ENCODE measurements around the gene MDP1.

MDP1 gene

GRCh38 chr14:24241829-24242443 lies 26.1 kb upstream of the MDP1 start:
- ATAC-seq: peak; percentile 93
- TF ChIP-seq, protein P1, sequence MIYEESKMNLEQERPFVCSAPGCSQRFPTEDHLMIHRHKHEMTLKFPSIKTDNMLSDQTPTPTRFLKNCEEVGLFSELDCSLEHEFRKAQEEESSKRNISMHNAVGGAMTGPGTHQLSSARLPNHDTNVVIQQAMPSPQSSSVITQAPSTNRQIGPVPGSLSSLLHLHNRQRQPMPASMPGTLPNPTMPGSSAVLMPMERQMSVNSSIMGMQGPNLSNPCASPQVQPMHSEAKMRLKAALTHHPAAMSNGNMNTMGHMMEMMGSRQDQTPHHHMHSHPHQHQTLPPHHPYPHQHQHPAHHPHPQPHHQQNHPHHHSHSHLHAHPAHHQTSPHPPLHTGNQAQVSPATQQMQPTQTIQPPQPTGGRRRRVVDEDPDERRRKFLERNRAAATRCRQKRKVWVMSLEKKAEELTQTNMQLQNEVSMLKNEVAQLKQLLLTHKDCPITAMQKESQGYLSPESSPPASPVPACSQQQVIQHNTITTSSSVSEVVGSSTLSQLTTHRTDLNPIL (CRISPR knock-in tag; IDR thresholded peaks at IDR 0.05; ENCODE audit: low read depth): no peak
- no peak for TF ChIP-seq ZNF70 (CRISPR knock-in tag; IDR thresholded peaks at IDR 0.05)
- TF ChIP-seq PATZ1 (CRISPR knock-in tag; IDR thresholded peaks at IDR 0.05; ENCODE audit: borderline replicate concordance): no peak

DNA sequence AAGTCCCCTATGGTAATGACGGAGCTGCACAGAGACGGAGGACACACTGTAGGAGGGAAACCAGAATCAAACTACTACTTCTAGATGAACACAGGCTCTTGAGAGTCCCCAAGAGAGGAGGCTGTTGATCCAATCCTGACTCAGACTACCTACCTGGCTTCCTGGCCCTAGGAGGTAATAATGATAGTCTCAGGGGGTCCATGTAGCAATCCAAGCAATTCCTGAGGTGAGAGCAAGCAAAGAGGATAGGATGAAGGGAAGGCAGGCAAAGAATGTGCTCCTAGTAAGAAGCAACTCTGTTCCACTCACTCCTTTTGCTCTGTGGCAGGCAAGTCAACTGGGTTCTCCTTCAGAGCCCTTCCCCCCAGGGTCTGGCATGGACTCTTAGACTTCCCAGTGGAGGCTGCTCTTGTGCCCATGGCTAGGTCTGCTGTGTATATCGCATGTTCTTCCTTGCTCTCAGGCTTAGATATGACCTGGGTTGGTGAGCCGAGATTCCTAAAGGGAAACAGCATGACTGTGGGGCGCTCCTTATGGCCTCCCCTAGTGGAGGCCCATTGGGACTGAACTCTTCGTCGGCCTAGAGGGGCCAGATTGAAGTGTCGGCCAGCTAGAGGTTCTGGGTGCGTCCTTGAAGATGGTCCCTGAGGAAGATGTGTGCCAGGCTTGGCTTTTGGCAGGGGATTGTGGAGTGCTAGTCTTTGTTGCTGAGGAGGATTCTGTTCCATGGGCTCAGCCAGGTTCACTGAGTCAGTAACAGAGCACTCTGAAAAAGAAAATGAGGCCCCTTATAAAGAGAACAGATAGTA lies 24.4 kb upstream of the MDP1 start:
- TF ChIP-seq BACH2 (CRISPR knock-in tag; IDR thresholded peaks at IDR 0.05; ENCODE audit: borderline replicate concordance) (no peak), ESRRG (CRISPR knock-in tag; IDR thresholded peaks at IDR 0.05) (no peak), POU6F1 (CRISPR knock-in tag; IDR thresholded peaks at IDR 0.05; ENCODE audit: borderline replicate concordance, low read depth) (no peak), OSR1 (CRISPR knock-in tag; IDR thresholded peaks at IDR 0.05) (no peak), ZFP30 (CRISPR knock-in tag; IDR thresholded peaks at IDR 0.05) (no peak), ZNF565 (CRISPR knock-in tag; conservative IDR thresholded peaks at IDR 0.05; ENCODE audit: low read depth) (no peak), TCF4 (CRISPR knock-in tag; IDR thresholded peaks at IDR 0.05; ENCODE audit: borderline replicate concordance) (no peak), ISL1 (CRISPR knock-in tag; IDR thresholded peaks at IDR 0.05) (no peak), PATZ1 (CRISPR knock-in tag; IDR thresholded peaks at IDR 0.05; ENCODE audit: borderline replicate concordance) (no peak), ZFP3 (CRISPR knock-in tag; IDR thresholded peaks at IDR 0.05) (no peak)
- TF ChIP-seq, protein P1 (CRISPR knock-in tag; IDR thresholded peaks at IDR 0.05; ENCODE audit: low read depth): no peak
- ATAC-seq: no peak

DNA sequence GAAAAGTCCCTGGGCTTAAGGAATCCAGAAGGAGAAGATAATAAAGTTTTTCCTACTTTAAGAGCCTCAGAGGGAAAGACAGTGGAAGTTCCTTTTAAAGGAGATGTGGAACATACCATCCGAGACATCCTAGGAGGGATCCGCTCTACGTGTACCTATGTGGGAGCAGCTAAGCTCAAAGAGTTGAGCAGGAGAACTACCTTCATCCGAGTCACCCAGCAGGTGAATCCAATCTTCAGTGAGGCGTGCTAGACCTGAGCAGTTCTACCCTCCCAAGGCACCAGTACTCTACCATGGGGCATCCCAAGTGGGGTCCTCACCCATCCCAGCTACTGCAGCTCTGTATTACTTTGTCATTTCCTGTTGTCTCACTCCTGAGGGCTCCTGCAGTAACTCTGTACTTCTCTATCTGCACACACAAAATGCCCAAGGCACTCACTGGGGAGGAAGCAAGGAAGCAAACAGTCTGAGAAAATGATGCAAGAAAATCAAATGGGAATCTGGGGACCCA lies 22.7 kb upstream of the MDP1 start:
- ATAC-seq: no peak
- TF ChIP-seq ZC3H10 (CRISPR knock-in tag; IDR thresholded peaks at IDR 0.05) (no peak), PPARA (CRISPR knock-in tag; IDR thresholded peaks at IDR 0.05; ENCODE audit: borderline replicate concordance) (no peak), ZFP30 (CRISPR knock-in tag; IDR thresholded peaks at IDR 0.05) (no peak), CSDC2 (CRISPR knock-in tag; IDR thresholded peaks at IDR 0.05) (no peak), ARNTL (CRISPR knock-in tag; IDR thresholded peaks at IDR 0.05; ENCODE audit: borderline replicate concordance, low read depth) (no peak), GLIS3 (CRISPR knock-in tag; IDR thresholded peaks at IDR 0.05) (no peak), TSHZ2 (CRISPR knock-in tag; IDR thresholded peaks at IDR 0.05) (no peak), BACH2 (CRISPR knock-in tag; IDR thresholded peaks at IDR 0.05; ENCODE audit: borderline replicate concordance) (no peak), CSRNP3 (CRISPR knock-in tag; IDR thresholded peaks at IDR 0.05) (no peak), ISL1 (CRISPR knock-in tag; IDR thresholded peaks at IDR 0.05) (no peak), PATZ1 (CRISPR knock-in tag; IDR thresholded peaks at IDR 0.05; ENCODE audit: borderline replicate concordance) (no peak)
- TF ChIP-seq, protein P1 (CRISPR knock-in tag; IDR thresholded peaks at IDR 0.05; ENCODE audit: low read depth): no peak

Data from SK-N-SH treated with all-trans-retinoic acid at 6 μM for 48 hours (cell line).